ENCODE measurements around the gene LHPP.
A peak's percentile ranks its signal among the peaks of the same experiment; 100 is the strongest.

DNA sequence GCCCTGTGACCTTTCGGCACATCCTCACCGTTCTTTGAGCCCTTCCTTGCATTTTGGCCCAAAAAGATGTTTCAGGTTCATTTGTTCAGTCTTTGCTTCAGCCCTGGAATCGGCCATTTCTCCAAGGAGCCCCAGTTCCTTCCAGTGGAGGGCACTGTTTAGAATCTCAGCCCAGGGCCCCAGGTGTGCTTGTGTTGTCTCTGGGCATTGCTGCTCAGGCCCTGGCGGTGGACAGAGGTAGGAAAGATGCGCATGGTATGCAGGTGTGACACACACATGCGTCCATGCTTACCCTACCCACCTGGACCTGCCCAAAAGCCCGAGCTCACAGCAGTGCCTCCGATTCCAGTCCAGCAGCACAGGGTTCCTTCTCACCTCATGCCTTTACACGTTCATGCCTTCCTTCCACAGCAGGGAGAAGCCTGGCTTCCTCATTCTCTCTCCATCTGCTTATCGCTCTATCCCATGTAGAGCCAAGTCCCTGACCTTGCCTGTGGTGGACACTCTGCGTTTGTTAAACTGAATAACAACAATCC is 70.6 kb downstream of the LHPP start:
- TF ChIP-seq, protein P1, sequence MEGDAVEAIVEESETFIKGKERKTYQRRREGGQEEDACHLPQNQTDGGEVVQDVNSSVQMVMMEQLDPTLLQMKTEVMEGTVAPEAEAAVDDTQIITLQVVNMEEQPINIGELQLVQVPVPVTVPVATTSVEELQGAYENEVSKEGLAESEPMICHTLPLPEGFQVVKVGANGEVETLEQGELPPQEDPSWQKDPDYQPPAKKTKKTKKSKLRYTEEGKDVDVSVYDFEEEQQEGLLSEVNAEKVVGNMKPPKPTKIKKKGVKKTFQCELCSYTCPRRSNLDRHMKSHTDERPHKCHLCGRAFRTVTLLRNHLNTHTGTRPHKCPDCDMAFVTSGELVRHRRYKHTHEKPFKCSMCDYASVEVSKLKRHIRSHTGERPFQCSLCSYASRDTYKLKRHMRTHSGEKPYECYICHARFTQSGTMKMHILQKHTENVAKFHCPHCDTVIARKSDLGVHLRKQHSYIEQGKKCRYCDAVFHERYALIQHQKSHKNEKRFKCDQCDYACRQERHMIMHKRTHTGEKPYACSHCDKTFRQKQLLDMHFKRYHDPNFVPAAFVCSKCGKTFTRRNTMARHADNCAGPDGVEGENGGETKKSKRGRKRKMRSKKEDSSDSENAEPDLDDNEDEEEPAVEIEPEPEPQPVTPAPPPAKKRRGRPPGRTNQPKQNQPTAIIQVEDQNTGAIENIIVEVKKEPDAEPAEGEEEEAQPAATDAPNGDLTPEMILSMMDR (conservative IDR thresholded peaks at IDR 0.05 in 1 of 2, IDR thresholded peaks at IDR 0.05 in 1 of 2; ENCODE audit: low read depth in 1 of 2, low read length in 2 of 2): peak in 1 of 2 donors; percentile 35
- no peak for TF ChIP-seq EZH2 (IDR thresholded peaks at IDR 0.05; ENCODE audit: low read length, missing control alignments)
